Measurements from ENCODE around the gene HMGN2. TPM values are rescaled to one million over a fixed set of nuclear protein-coding genes. Genes with fewer than 3 reads are reported as not detected.

Gene HMGN2
- total and polyA plus RNA-seq, 12 donors = 118 to 483 (median 308) TPM

DNA sequence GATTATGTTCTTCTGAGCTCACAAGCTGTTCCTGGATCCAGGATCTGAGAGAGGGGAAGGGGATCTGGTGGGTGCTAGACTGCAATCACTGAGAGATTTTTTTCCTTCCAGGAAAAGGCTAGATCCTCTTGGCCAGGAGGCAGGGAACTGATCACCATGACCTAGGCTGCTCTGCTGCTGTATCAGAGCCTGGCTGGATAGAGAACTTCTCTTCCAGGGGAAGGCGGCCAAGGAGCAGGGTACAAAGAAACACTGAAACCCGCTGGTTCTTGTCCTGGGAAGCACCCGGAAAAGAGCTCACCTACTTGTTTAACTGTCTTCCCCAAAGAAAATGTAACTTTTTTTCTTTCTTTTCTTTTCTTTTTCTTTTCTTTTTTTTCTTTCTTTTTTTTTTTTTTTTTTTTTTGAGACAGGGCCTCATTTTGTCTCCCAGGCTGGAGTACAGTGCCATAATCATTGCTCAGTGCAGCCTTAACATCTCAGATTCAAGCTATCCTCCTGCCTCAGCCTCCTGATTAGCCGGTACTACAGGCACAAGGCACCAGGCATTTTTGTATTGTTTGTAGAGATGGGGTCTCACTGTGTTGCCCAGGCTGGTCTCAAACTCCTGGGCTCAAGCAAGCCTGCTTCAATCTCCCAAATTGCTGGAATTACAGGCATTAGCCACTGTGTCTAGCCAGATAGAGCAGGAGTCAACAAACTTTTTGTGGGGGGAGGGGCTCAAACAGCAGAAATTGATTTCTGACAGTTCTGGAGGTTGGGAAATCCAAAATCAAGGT lies 44.9 kb downstream of the HMGN2 start:
- Histone ChIP-seq H3K9me3 (replicated peaks in 1 of 3) (no peaks in the 10 kb centered on the region), H3K4me3 (no peak overlapping the region), H3K36me3 (replicated peaks in 1 of 2) (no peaks in the 10 kb centered on the region), H3K4me1 (replicated peaks in 1 of 2) (no peaks in the 10 kb centered on the region), H3K27me3 (no peaks in the 10 kb centered on the region), H3K27ac (no peak overlapping the region)
- DNase-seq = no peak
- intact Hi-C loops (cut with DNase I) = no loop called here
- WGBS, 4 donors = 88 to 97% (median 93%) methylated on average over 4 of the region's 4 CpGs
- TF ChIP-seq POLR2A (IDR thresholded peaks at IDR 0.05) = no peak
- TF ChIP-seq CTCF (IDR thresholded peaks at IDR 0.05) = no peak

DNA sequence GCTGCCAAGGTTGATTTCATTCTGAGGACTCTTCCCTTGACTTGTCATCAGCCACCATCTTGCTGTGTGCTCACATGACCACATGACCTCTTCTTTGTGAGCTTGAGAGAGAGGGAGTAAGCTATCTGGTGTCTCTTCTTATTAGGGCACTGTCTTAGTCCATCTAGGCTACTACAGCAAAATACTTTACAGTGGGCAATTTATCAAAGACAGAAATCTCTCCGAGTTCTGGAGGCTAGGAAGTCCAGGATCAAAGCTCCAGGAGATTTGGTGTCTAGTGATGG lies 45.5 kb downstream of the HMGN2 start:
- H3K4me3 ChIP-seq = no peak overlapping the region
- TF ChIP-seq POLR2A (IDR thresholded peaks at IDR 0.05) = no peak
- TF ChIP-seq CTCF (IDR thresholded peaks at IDR 0.05) = no peak
- intact Hi-C loops (cut with DNase I) = no loop called here
- no peak overlapping the region for H3K27ac ChIP-seq
- no peaks in the 10 kb centered on the region for H3K4me1 ChIP-seq (replicated peaks in 1 of 2)
- no peaks in the 10 kb centered on the region for H3K36me3 ChIP-seq (replicated peaks in 1 of 2)
- H3K27me3 ChIP-seq = no peaks in the 10 kb centered on the region
- no peak for DNase-seq
- WGBS, 4 donors = 75 to 88% (median 81%) methylated on average over 1 of the region's 1 CpG
- H3K9me3 ChIP-seq (replicated peaks in 1 of 3) = no peaks in the 10 kb centered on the region

- DNase-seq = no peak
- Histone ChIP-seq H3K4me1 (replicated peaks in 1 of 2) (no peaks in the 10 kb centered on the region), H3K27ac (no peak overlapping the region), H3K4me3 (no peak overlapping the region), H3K36me3 (replicated peaks in 1 of 2) (no peaks in the 10 kb centered on the region), H3K27me3 (no peaks in the 10 kb centered on the region), H3K9me3 (replicated peaks in 1 of 3) (no peaks in the 10 kb centered on the region)
- TF ChIP-seq CTCF (IDR thresholded peaks at IDR 0.05) (no peak), POLR2A (IDR thresholded peaks at IDR 0.05) (no peak)
- WGBS, 4 donors = 91 to 96% (median 93%) methylated on average over 6 of the region's 6 CpGs
- intact Hi-C loops (cut with DNase I) = no loop called here
These were observed 46.1 kb downstream of the HMGN2 start for GRCh38 chr1:26518355-26518754.

- H3K4me1 ChIP-seq (replicated peaks in 1 of 2) = no peaks in the 10 kb centered on the region
- 83 to 90% (median 86%) methylated on average over 5 of the region's 5 CpGs for WGBS, 4 donors
- H3K27me3 ChIP-seq = no peaks in the 10 kb centered on the region
- no peak for DNase-seq
- H3K4me3 ChIP-seq = no peak overlapping the region
- intact Hi-C loops (cut with DNase I) = no loop called here
- H3K27ac ChIP-seq = no peak overlapping the region
- no peaks in the 10 kb centered on the region for H3K9me3 ChIP-seq (replicated peaks in 1 of 3)
- TF ChIP-seq POLR2A (IDR thresholded peaks at IDR 0.05) = no peak
- no peak for TF ChIP-seq CTCF (IDR thresholded peaks at IDR 0.05)
- H3K36me3 ChIP-seq (replicated peaks in 1 of 2) = no peaks in the 10 kb centered on the region
These were observed 48.1 kb downstream of the HMGN2 start for GRCh38 chr1:26520339-26520738.
